Measurements from ENCODE around the gene CLECL1. TPM values are rescaled to one million over a fixed set of nuclear protein-coding genes. Genes with fewer than 3 reads are reported as not detected.

Gene CLECL1
- total RNA-seq, 1 donor from 2014 or later, result not detected

DNA sequence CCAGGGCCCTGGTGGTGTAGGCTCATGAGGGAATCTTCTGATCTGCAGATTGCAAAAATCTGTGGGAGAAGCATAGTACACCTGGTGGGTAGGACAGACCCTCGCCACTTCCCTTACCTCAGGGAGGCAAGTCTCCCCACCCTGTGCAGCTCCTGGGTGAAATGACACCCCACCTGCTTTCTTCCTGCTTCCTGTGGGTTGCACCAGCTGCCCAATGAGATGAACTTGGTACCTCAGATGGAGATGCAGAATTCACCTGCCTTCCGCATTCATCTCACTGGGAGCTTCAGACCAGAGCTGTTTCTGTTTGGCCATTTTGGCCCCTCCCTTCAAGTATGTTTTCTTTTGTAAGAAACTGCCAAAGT, 58.7 kb downstream of the CLECL1 start:
- Histone ChIP-seq H3K4me3 (no peak overlapping the region), H3K36me3 (no peaks in the 10 kb centered on the region), H3K27me3 (no peaks in the 10 kb centered on the region), H3K27ac (no peak overlapping the region), H3K4me1 (peaks cover 0 to 3% of the 10 kb centered on the region in 2 donors), H3K9me3 (no peaks in the 10 kb centered on the region)
- intact Hi-C loops (cut with DNase I), result no loop called here
- DNase-seq (ENCODE audit: low spot score in 2 of 2), result peak in 1 of 2 donors; percentile 63
- TF ChIP-seq CTCF (IDR thresholded peaks at IDR 0.05), result no peak

DNA sequence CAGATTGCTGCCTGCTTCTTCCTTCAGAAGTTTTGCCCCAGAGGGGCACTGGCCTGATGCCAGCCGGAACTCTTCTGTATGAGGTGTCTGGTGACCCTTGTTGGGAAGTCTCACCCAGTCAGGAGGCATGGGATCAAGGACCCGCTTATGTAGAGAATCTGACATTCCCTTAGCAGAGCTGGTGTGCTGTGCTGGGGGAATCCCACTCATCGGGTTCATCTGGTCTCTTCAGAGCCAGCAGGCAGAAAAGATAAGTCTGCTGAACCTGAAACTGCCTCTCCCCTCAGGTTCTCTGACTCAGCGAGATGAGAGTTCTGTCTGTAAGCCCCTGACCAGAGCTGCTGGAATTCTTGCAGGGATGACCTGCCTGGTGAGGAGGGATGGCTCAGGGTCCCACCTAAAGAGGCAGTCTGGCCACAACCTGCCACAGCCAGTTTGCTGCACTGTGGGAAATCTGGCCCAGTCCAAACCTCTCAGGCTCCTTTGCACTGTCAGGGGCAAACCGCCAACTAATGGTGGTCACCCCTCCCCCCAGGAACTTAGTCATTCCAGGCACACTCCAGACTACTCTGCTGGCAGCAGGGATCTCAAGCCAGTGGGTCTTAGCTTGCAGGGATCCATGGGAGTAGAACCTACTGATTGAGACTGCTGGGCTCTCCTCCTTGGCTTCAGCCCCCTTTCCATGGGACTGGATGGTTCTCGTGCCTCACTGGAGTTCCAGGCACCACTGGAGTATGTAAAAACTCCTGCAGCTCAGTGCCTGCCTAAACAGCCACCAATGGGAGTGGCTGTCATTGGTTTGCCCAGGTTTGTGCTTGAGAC, 59.3 kb downstream of the CLECL1 start:
- intact Hi-C loops (cut with DNase I), result no loop called here
- H3K36me3 ChIP-seq, result no peaks in the 10 kb centered on the region
- peaks cover 0 to 3% of the 10 kb centered on the region in 2 donors for H3K4me1 ChIP-seq
- H3K27me3 ChIP-seq, result no peaks in the 10 kb centered on the region
- peak in 1 of 2 donors; percentile 62 for DNase-seq (ENCODE audit: low spot score in 2 of 2)
- TF ChIP-seq CTCF (IDR thresholded peaks at IDR 0.05), result no peak
- no peak overlapping the region for H3K27ac ChIP-seq
- H3K9me3 ChIP-seq, result no peaks in the 10 kb centered on the region
- H3K4me3 ChIP-seq, result no peak overlapping the region

Other genes with a start within 250 kb of the CLECL1 start
- not detected for gene KLRB1, start 125.2 kb downstream of the CLECL1 start, total RNA-seq
- gene CLEC2D, start 63.4 kb downstream of the CLECL1 start, total RNA-seq, result not detected
- 1.3 TPM for gene CD69, start 27.8 kb upstream of the CLECL1 start, total RNA-seq
- gene KLRF1, start 94.4 kb upstream of the CLECL1 start, total RNA-seq, result not detected
- 1.1 TPM for gene CLEC2B, start 136.3 kb upstream of the CLECL1 start, total RNA-seq
- not detected for gene KLRF2, start 148.4 kb upstream of the CLECL1 start, total RNA-seq
- not detected for gene CLEC2A, start 199.3 kb upstream of the CLECL1 start, total RNA-seq
- not detected for gene CLEC12A, start 238.3 kb upstream of the CLECL1 start, total RNA-seq

Data from ascending aorta (tissue), 2 donors.